ENCODE measurements around the gene NDUFA3. TPM values are rescaled to one million over a fixed set of nuclear protein-coding genes. Genes with fewer than 3 reads are reported as not detected.

NDUFA3 gene
- polyA plus RNA-seq, 1 donor from 2014 or later = 21.4 TPM

- H3K9me3 ChIP-seq (ENCODE audit: low read length) = no peaks in the 10 kb centered on the region
- TF ChIP-seq MXI1 (conservative IDR thresholded peaks at IDR 0.05; ENCODE audit: poor library complexity, severe bottlenecking) (no peak), REST (IDR thresholded peaks at IDR 0.05; ENCODE audit: borderline replicate concordance) (no peak), EZH2 (IDR thresholded peaks at IDR 0.05; ENCODE audit: borderline replicate concordance, insufficient read depth, low read length, poor library complexity, severe bottlenecking) (no peak)
- H3F3A ChIP-seq (ENCODE audit: insufficient read depth, low read length, poor library complexity, severe bottlenecking) = no peaks in the 10 kb centered on the region
- no peak overlapping the region for H2AFZ ChIP-seq (ENCODE audit: low read depth, low read length)
- no peak overlapping the region for H3K4me3 ChIP-seq (ENCODE audit: low read length)
- H3K9ac ChIP-seq (ENCODE audit: low read length) = no peak overlapping the region
- no peaks in the 10 kb centered on the region for H4K20me1 ChIP-seq (ENCODE audit: insufficient read depth)
- H3K9me2 ChIP-seq (ENCODE audit: insufficient read depth, low read length) = no peaks in the 10 kb centered on the region
- H3K27ac ChIP-seq (ENCODE audit: low read length) = no peak overlapping the region
- no peak overlapping the region for H3K4me2 ChIP-seq (ENCODE audit: low read length)
- H3K36me3 ChIP-seq (ENCODE audit: insufficient read depth, low read length) = no peaks in the 10 kb centered on the region
- no peaks in the 10 kb centered on the region for H3K79me2 ChIP-seq (replicated peaks; ENCODE audit: insufficient read depth, low read length)
- H3K27me3 ChIP-seq (ENCODE audit: insufficient read depth, low read depth, low read length) = no peaks in the 10 kb centered on the region
Observed at GRCh38 chr19:54149021-54149812, 46.6 kb downstream of the NDUFA3 start.

GRCh38 chr19:54151362-54152035 lies 48.8 kb downstream of the NDUFA3 start:
- Histone ChIP-seq H3K9ac (ENCODE audit: low read length) (no peak overlapping the region), H3K27me3 (ENCODE audit: insufficient read depth, low read depth, low read length) (no peaks in the 10 kb centered on the region), H3K9me3 (ENCODE audit: low read length) (no peaks in the 10 kb centered on the region), H3K9me2 (ENCODE audit: insufficient read depth, low read length) (no peaks in the 10 kb centered on the region), H3K4me3 (ENCODE audit: low read length) (no peak overlapping the region), H2AFZ (ENCODE audit: low read depth, low read length) (no peak overlapping the region), H3K27ac (ENCODE audit: low read length) (no peak overlapping the region), H3K4me2 (ENCODE audit: low read length) (no peak overlapping the region), H3K79me2 (replicated peaks; ENCODE audit: insufficient read depth, low read length) (no peaks in the 10 kb centered on the region), H3K36me3 (ENCODE audit: insufficient read depth, low read length) (no peaks in the 10 kb centered on the region), H4K20me1 (ENCODE audit: insufficient read depth) (no peaks in the 10 kb centered on the region), H3F3A (ENCODE audit: insufficient read depth, low read length, poor library complexity, severe bottlenecking) (no peaks in the 10 kb centered on the region)
- TF ChIP-seq MXI1 (conservative IDR thresholded peaks at IDR 0.05; ENCODE audit: poor library complexity, severe bottlenecking) = no peak
- TF ChIP-seq RAD21 (conservative IDR thresholded peaks at IDR 0.05) = no peak

- Histone ChIP-seq H4K20me1 (ENCODE audit: insufficient read depth) (no peaks in the 10 kb centered on the region), H3F3A (ENCODE audit: insufficient read depth, low read length, poor library complexity, severe bottlenecking) (no peaks in the 10 kb centered on the region), H3K79me2 (replicated peaks; ENCODE audit: insufficient read depth, low read length) (no peaks in the 10 kb centered on the region)
Observed at GRCh38 chr19:54152267-54152666, 49.6 kb downstream of the NDUFA3 start.

More at GRCh38 chr19:54152267-54152666, 49.6 kb downstream of the NDUFA3 start:
- no peak overlapping the region for H2AFZ ChIP-seq (ENCODE audit: low read depth, low read length)
- H3K4me2 ChIP-seq (ENCODE audit: low read length) = no peak overlapping the region
- H3K27me3 ChIP-seq (ENCODE audit: insufficient read depth, low read depth, low read length) = no peaks in the 10 kb centered on the region
- no peaks in the 10 kb centered on the region for H3K9me2 ChIP-seq (ENCODE audit: insufficient read depth, low read length)
- H3K27ac ChIP-seq (ENCODE audit: low read length) = no peak overlapping the region
- TF ChIP-seq RAD21 (conservative IDR thresholded peaks at IDR 0.05) = no peak
- TF ChIP-seq SMC3 (conservative IDR thresholded peaks at IDR 0.05; ENCODE audit: poor library complexity) = no peak
- TF ChIP-seq MXI1 (conservative IDR thresholded peaks at IDR 0.05; ENCODE audit: poor library complexity, severe bottlenecking) = no peak
- TF ChIP-seq POLR2AphosphoS5 (IDR thresholded peaks at IDR 0.05) = no peak
- no peak for TF ChIP-seq EP300 (conservative IDR thresholded peaks at IDR 0.05; ENCODE audit: poor library complexity, severe bottlenecking)
- no peak for TF ChIP-seq REST (IDR thresholded peaks at IDR 0.05; ENCODE audit: borderline replicate concordance)
- no peak for TF ChIP-seq TAF1 (IDR thresholded peaks at IDR 0.05; ENCODE audit: low read depth)
- H3K9me3 ChIP-seq (ENCODE audit: low read length) = no peaks in the 10 kb centered on the region
- no peak overlapping the region for H3K9ac ChIP-seq (ENCODE audit: low read length)
- H3K36me3 ChIP-seq (ENCODE audit: insufficient read depth, low read length) = no peaks in the 10 kb centered on the region
- H3K4me3 ChIP-seq (ENCODE audit: low read length) = no peak overlapping the region

Data from neural cell (in vitro differentiated cells).